ENCODE data around the gene FKBP15. TPM values are rescaled to one million over a fixed set of nuclear protein-coding genes. Genes with fewer than 3 reads are reported as not detected.

FKBP15 gene
- total RNA-seq, 1 experiment from 2014 or later: 17.6 TPM

GRCh38 chr9:113257863-113258262, 36.8 kb upstream of the FKBP15 start:
- Histone ChIP-seq H3K36me3 (ENCODE audit: control insufficient read depth, insufficient read depth, low read length) (no peaks in the 10 kb centered on the region; the same call in 1 of the 2 replicates), H3K27me3 (ENCODE audit: control insufficient read depth, insufficient read depth, low read length) (no peaks in the 10 kb centered on the region), H3K4me1 (ENCODE audit: control insufficient read depth, insufficient read depth, low read length) (no peaks in the 10 kb centered on the region), H3K4me3 (ENCODE audit: low read depth in 2 of 2, low read length in 2 of 2) (no peak overlapping the region), H3K27ac (ENCODE audit: low read length) (no peak overlapping the region), H3K9me3 (ENCODE audit: control insufficient read depth, insufficient read depth, low read depth, low read length) (no peaks in the 10 kb centered on the region)
- BruUV-seq (replicated peaks): no TSS peak
- intact Hi-C loops (cut with micrococcal nuclease; ENCODE audit: unreplicated experiment): no loop called here
- in situ Hi-C loops (cut with HindIII; ENCODE audit: low pct_unique_long_range_greater_than_20kb, low sequenced_read_pairs): no loop called here
- DNase-seq (ENCODE audit: low read depth, low spot score) (no peak), ATAC-seq (no peak)
- TF ChIP-seq REST (IDR thresholded peaks at IDR 0.05; ENCODE audit: insufficient read depth in 1 of 2, low read depth in 2 of 2, low read length in 1 of 2) (no peak), SIN3A (IDR thresholded peaks at IDR 0.05; ENCODE audit: borderline replicate concordance, insufficient read depth, low read depth, low read length) (no peak), TCF7L2 (IDR thresholded peaks at IDR 0.05; ENCODE audit: low read depth, low read length) (no peak), POLR2AphosphoS5 (IDR thresholded peaks at IDR 0.05; ENCODE audit: low read depth, low read length) (no peak), CTCF (IDR thresholded peaks at IDR 0.05) (no peak)
- CTCF ChIA-PET: no interaction called here
- POLR2A ChIA-PET: no interaction called here

GRCh38 chr9:113255438-113255837, 34.4 kb upstream of the FKBP15 start:
- no peaks in the 10 kb centered on the region; the same call in 1 of the 2 replicates for H3K36me3 ChIP-seq (ENCODE audit: control insufficient read depth, insufficient read depth, low read length)
- BruUV-seq (replicated peaks): no TSS peak
- no peak overlapping the region for H3K4me3 ChIP-seq (ENCODE audit: low read depth in 2 of 2, low read length in 2 of 2)
- H3K27me3 ChIP-seq (ENCODE audit: control insufficient read depth, insufficient read depth, low read length): no peaks in the 10 kb centered on the region
- no peaks in the 10 kb centered on the region for H3K9me3 ChIP-seq (ENCODE audit: control insufficient read depth, insufficient read depth, low read depth, low read length)
- H3K27ac ChIP-seq (ENCODE audit: low read length): no peak overlapping the region
- POLR2A ChIA-PET: no interaction called here
- H3K4me1 ChIP-seq (ENCODE audit: control insufficient read depth, insufficient read depth, low read length): no peaks in the 10 kb centered on the region
- ATAC-seq (no peak), DNase-seq (ENCODE audit: low read depth, low spot score) (no peak)
- in situ Hi-C loops (cut with HindIII; ENCODE audit: low pct_unique_long_range_greater_than_20kb, low sequenced_read_pairs) (no loop called here), intact Hi-C loops (cut with micrococcal nuclease; ENCODE audit: unreplicated experiment) (no loop called here)
- TF ChIP-seq REST (IDR thresholded peaks at IDR 0.05; ENCODE audit: insufficient read depth in 1 of 2, low read depth in 2 of 2, low read length in 1 of 2) (no peak), TCF7L2 (IDR thresholded peaks at IDR 0.05; ENCODE audit: low read depth, low read length) (no peak), CTCF (IDR thresholded peaks at IDR 0.05) (no peak), SIN3A (IDR thresholded peaks at IDR 0.05; ENCODE audit: borderline replicate concordance, insufficient read depth, low read depth, low read length) (no peak), POLR2AphosphoS5 (IDR thresholded peaks at IDR 0.05; ENCODE audit: low read depth, low read length) (no peak)
- CTCF ChIA-PET: no interaction called here
